HEK293 (cell line): ENCODE data around the gene FAM89A.

Experiments
- BCL6B ChIP-seq: fragments of 450-650 bp; formaldehyde crosslinking; IDR thresholded peaks from 2 replicates; pipeline ENCODE4 v1.5.1; 2017; ENCODE audit warnings: missing biosample characterization, missing genetic modification characterization
- HIC1 ChIP-seq: fragments of 450-650 bp; formaldehyde crosslinking; IDR thresholded peaks from 2 replicates; pipeline ENCODE4 v1.5.1; 2016; ENCODE audit warnings: missing biosample characterization, missing genetic modification characterization
- PRDM1 ChIP-seq: fragments of 450-650 bp; formaldehyde crosslinking; IDR thresholded peaks from 2 replicates; pipeline ENCODE4; 2016; ENCODE audit warnings: missing biosample characterization, missing genetic modification characterization
- SP7 ChIP-seq: fragments of 450-650 bp; formaldehyde crosslinking; IDR thresholded peaks from 2 replicates; pipeline ENCODE4 v1.5.1; 2016; ENCODE audit warnings: missing biosample characterization, missing genetic modification characterization
- ZBTB11 ChIP-seq: fragments of 450-650 bp; formaldehyde crosslinking; conservative IDR thresholded peaks from 2 replicates; pipeline ENCODE4 v1.5.1; 2016; ENCODE audit warnings: low read depth, missing biosample characterization, missing genetic modification characterization
- ZFP3 ChIP-seq: fragments of 450-650 bp; formaldehyde crosslinking; IDR thresholded peaks from 2 replicates; pipeline ENCODE4 v1.5.1; 2016; ENCODE audit warnings: low read depth, missing biosample characterization, missing genetic modification characterization
- ZNF202 ChIP-seq: fragments of 450-650 bp; formaldehyde crosslinking; IDR thresholded peaks from 2 replicates; pipeline ENCODE4 v1.5.1; 2016; ENCODE audit warnings: missing biosample characterization, missing genetic modification characterization, borderline replicate concordance
- ZNF24 ChIP-seq: fragments of 450-650 bp; formaldehyde crosslinking; IDR thresholded peaks from 2 replicates; pipeline ENCODE4 v1.5.1; 2016; ENCODE audit warnings: missing biosample characterization, missing genetic modification characterization
- ZNF350 ChIP-seq: fragments of 450-650 bp; formaldehyde crosslinking; IDR thresholded peaks from 2 replicates; pipeline ENCODE4 v1.5.0; 2017; ENCODE audit warnings: missing biosample characterization, mild to moderate bottlenecking, missing genetic modification characterization
- ZNF423 ChIP-seq: fragments of 450-650 bp; formaldehyde crosslinking; IDR thresholded peaks from 2 replicates; pipeline ENCODE4 v1.5.1; 2016; ENCODE audit warnings: missing biosample characterization, missing genetic modification characterization
- ZNF623 ChIP-seq: fragments of 450-650 bp; formaldehyde crosslinking; IDR thresholded peaks from 2 replicates; pipeline ENCODE4 v1.5.1; 2016; ENCODE audit warnings: missing biosample characterization, missing genetic modification characterization
- ZNF624 ChIP-seq: fragments of 450-650 bp; formaldehyde crosslinking; IDR thresholded peaks from 2 replicates; pipeline ENCODE4 v1.5.1; 2017; ENCODE audit warnings: missing biosample characterization, missing genetic modification characterization
- ZNF654 ChIP-seq: fragments of 450-650 bp; formaldehyde crosslinking; IDR thresholded peaks from 2 replicates; pipeline ENCODE4 v1.5.1; 2016; ENCODE audit warnings: low read depth, missing biosample characterization, missing genetic modification characterization
- ZSCAN16 ChIP-seq: fragments of 450-650 bp; formaldehyde crosslinking; IDR thresholded peaks from 2 replicates; pipeline ENCODE4 v1.5.1; 2016; ENCODE audit warnings: missing biosample characterization, missing genetic modification characterization
- ZSCAN4 ChIP-seq: fragments of 450-650 bp; formaldehyde crosslinking; IDR thresholded peaks from 2 replicates; pipeline ENCODE4 v1.5.1; 2017; ENCODE audit warnings: missing biosample characterization, missing genetic modification characterization
- TF ChIP-seq, protein P1 (sequence below): fragments of 450-650 bp; formaldehyde crosslinking; IDR thresholded peaks from 2 replicates; pipeline ENCODE4 v1.5.1; 2016; ENCODE audit warnings: missing biosample characterization, missing genetic modification characterization
- TF ChIP-seq, protein P2 (sequence below): fragments of 450-650 bp; formaldehyde crosslinking; IDR thresholded peaks from 2 replicates; pipeline ENCODE4 v1.5.1; 2016; ENCODE audit warnings: missing biosample characterization, missing genetic modification characterization
- TF ChIP-seq, protein P3 (sequence below): fragments of 450-650 bp; formaldehyde crosslinking; IDR thresholded peaks from 2 replicates; pipeline ENCODE4 v1.5.1; 2016; ENCODE audit warnings: missing biosample characterization, missing genetic modification characterization
- TF ChIP-seq, protein P4 (sequence below): fragments of 450-650 bp; formaldehyde crosslinking; IDR thresholded peaks from 2 replicates; pipeline ENCODE4 v1.5.1; 2016; ENCODE audit warnings: missing biosample characterization, missing genetic modification characterization
- TF ChIP-seq, protein P5 (sequence below): fragments of 450-650 bp; formaldehyde crosslinking; IDR thresholded peaks from 2 replicates; pipeline ENCODE4 v1.5.1; 2016; ENCODE audit warnings: missing biosample characterization, missing genetic modification characterization

The FAM89A gene

GRCh38 chr1:230977761-230978490 is 62.1 kb downstream of the FAM89A start (continued):
- TF ChIP-seq HIC1 (tag by site-specific recombination) (peak; percentile 81), ZNF654 (tag by site-specific recombination) (no peak), ZSCAN4 (tag by site-specific recombination) (peak; percentile 47; the same call in 1 of the 2 replicates), SP7 (tag by site-specific recombination) (peak; percentile 61; the same call in 1 of the 2 replicates), ZNF24 (tag by site-specific recombination) (peak; percentile 46; the same call in 1 of the 2 replicates), ZNF423 (tag by site-specific recombination) (0 out of 2 replicates have a peak, but pooled peaks have one; percentile 8), ZNF202 (tag by site-specific recombination) (no peak), BCL6B (tag by site-specific recombination) (no peak), ZSCAN16 (tag by site-specific recombination) (no peak), ZNF623 (tag by site-specific recombination) (no peak), ZFP3 (tag by site-specific recombination) (no peak), ZNF350 (tag by site-specific recombination) (no peak), ZNF624 (tag by site-specific recombination) (0 out of 2 replicates have a peak, but pooled peaks have one; percentile 25), ZBTB11 (tag by site-specific recombination) (no peak; the same call in 1 of the 2 replicates), PRDM1 (no peak)
- TF ChIP-seq, protein P1, sequence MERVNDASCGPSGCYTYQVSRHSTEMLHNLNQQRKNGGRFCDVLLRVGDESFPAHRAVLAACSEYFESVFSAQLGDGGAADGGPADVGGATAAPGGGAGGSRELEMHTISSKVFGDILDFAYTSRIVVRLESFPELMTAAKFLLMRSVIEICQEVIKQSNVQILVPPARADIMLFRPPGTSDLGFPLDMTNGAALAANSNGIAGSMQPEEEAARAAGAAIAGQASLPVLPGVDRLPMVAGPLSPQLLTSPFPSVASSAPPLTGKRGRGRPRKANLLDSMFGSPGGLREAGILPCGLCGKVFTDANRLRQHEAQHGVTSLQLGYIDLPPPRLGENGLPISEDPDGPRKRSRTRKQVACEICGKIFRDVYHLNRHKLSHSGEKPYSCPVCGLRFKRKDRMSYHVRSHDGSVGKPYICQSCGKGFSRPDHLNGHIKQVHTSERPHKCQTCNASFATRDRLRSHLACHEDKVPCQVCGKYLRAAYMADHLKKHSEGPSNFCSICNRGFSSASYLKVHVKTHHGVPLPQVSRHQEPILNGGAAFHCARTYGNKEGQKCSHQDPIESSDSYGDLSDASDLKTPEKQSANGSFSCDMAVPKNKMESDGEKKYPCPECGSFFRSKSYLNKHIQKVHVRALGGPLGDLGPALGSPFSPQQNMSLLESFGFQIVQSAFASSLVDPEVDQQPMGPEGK (tag by site-specific recombination): peak; percentile 68
- TF ChIP-seq, protein P2, sequence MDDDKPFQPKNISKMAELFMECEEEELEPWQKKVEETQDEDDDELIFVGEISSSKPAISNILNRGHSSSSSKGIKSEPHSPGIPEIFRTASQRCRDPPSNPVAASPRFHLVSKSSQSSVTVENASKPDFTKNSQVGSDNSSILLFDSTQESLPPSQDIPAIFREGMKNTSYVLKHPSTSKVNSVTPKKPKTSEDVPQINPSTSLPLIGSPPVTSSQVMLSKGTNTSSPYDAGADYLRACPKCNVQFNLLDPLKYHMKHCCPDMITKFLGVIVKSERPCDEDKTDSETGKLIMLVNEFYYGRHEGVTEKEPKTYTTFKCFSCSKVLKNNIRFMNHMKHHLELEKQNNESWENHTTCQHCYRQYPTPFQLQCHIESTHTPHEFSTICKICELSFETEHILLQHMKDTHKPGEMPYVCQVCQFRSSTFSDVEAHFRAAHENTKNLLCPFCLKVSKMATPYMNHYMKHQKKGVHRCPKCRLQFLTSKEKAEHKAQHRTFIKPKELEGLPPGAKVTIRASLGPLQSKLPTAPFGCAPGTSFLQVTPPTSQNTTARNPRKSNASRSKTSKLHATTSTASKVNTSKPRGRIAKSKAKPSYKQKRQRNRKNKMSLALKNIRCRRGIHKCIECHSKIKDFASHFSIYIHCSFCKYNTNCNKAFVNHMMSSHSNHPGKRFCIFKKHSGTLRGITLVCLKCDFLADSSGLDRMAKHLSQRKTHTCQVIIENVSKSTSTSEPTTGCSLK (tag by site-specific recombination): no peak
- TF ChIP-seq, protein P3, sequence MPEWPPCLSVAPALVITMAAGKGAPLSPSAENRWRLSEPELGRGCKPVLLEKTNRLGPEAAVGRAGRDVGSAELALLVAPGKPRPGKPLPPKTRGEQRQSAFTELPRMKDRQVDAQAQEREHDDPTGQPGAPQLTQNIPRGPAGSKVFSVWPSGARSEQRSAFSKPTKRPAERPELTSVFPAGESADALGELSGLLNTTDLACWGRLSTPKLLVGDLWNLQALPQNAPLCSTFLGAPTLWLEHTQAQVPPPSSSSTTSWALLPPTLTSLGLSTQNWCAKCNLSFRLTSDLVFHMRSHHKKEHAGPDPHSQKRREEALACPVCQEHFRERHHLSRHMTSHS (tag by site-specific recombination): no peak
- TF ChIP-seq, protein P4, sequence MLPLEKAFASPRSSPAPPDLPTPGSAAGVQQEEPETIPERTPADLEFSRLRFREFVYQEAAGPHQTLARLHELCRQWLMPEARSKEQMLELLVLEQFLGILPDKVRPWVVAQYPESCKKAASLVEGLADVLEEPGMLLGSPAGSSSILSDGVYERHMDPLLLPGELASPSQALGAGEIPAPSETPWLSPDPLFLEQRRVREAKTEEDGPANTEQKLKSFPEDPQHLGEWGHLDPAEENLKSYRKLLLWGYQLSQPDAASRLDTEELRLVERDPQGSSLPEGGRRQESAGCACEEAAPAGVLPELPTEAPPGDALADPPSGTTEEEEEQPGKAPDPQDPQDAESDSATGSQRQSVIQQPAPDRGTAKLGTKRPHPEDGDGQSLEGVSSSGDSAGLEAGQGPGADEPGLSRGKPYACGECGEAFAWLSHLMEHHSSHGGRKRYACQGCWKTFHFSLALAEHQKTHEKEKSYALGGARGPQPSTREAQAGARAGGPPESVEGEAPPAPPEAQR: no peak
- TF ChIP-seq, protein P5, sequence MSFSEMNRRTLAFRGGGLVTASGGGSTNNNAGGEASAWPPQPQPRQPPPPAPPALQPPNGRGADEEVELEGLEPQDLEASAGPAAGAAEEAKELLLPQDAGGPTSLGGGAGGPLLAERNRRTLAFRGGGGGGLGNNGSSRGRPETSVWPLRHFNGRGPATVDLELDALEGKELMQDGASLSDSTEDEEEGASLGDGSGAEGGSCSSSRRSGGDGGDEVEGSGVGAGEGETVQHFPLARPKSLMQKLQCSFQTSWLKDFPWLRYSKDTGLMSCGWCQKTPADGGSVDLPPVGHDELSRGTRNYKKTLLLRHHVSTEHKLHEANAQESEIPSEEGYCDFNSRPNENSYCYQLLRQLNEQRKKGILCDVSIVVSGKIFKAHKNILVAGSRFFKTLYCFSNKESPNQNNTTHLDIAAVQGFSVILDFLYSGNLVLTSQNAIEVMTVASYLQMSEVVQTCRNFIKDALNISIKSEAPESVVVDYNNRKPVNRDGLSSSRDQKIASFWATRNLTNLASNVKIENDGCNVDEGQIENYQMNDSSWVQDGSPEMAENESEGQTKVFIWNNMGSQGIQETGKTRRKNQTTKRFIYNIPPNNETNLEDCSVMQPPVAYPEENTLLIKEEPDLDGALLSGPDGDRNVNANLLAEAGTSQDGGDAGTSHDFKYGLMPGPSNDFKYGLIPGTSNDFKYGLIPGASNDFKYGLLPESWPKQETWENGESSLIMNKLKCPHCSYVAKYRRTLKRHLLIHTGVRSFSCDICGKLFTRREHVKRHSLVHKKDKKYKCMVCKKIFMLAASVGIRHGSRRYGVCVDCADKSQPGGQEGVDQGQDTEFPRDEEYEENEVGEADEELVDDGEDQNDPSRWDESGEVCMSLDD (tag by site-specific recombination): no peak
